OCI-LY7 (cell line): Measurements from ENCODE around the gene SMIM38.

ENCODE experiments used
- CTCF ChIP-seq: fragments of 200-600 bp; sonication (generic); conservative IDR thresholded peaks from 2 replicates; pipeline ENCODE4 v1.5.1; 2014; ENCODE audit warnings: mild to moderate bottlenecking, antibody characterized with exemption, low read length, moderate library complexity, mixed read lengths
- EZH2phosphoT487 ChIP-seq: fragments of 200-600 bp; sonication (generic); IDR thresholded peaks from 2 replicates; pipeline ENCODE4 v1.6.1; 2018; ENCODE audit warnings: low read depth, borderline replicate concordance, mild to moderate bottlenecking, mixed run types, antibody characterized with exemption, low read length, moderate library complexity, mixed read lengths

- no peak for TF ChIP-seq CTCF
- no peak for TF ChIP-seq EZH2phosphoT487
These were observed 47.7 kb upstream of the SMIM38 start for GRCh38 chr11:69108030-69108429.
